ENCODE results near the gene THSD4. TPM values are rescaled to one million over a fixed set of nuclear protein-coding genes. Genes with fewer than 3 reads are reported as not detected.
A peak's percentile ranks its signal among the peaks of the same experiment; 100 is the strongest.

THSD4 gene
- total RNA-seq, 1 experiment from 2014 or later: 36.3 TPM

GRCh38 chr15:71686221-71687050, 571.2 kb downstream of the THSD4 start:
- TF ChIP-seq CTCF (IDR thresholded peaks at IDR 0.05; ENCODE audit: unreplicated experiment): no peak
- H3K27me3 Mint-ChIP-seq (ENCODE audit: insufficient read depth, unreplicated experiment): no peaks in the 10 kb centered on the region
- peaks cover 15% of the 10 kb centered on the region for H3K4me1 Mint-ChIP-seq (ENCODE audit: insufficient read depth, unreplicated experiment)
- no peak for DNase-seq (ENCODE audit: unreplicated experiment)
- ChIA-PET POLR2A (interaction anchor here (0.7 kb wide), 1 partner anchor 9 kb away, joined by 3 read pairs; no protein-coding TSS in a partner anchor), CTCF (interaction anchor here (0.6 kb wide), 1 partner anchor 114 kb away, joined by 4 read pairs; no protein-coding TSS in a partner anchor)
- no TSS peak for BruUV-seq (replicated peaks)
- H3K36me3 Mint-ChIP-seq (ENCODE audit: insufficient read depth, unreplicated experiment): no peaks in the 10 kb centered on the region
- H3K27ac Mint-ChIP-seq (ENCODE audit: low read depth, unreplicated experiment): no peak overlapping the region
- intact Hi-C loops (cut with micrococcal nuclease): no loop called here
- H3K9me3 Mint-ChIP-seq (ENCODE audit: unreplicated experiment): no peaks in the 10 kb centered on the region
- no peak overlapping the region for H3K4me3 Mint-ChIP-seq (ENCODE audit: unreplicated experiment)

GRCh38 chr15:71687902-71688508, 572.7 kb downstream of the THSD4 start:
- Mint-ChIP-seq H3K36me3 (ENCODE audit: insufficient read depth, unreplicated experiment) (no peaks in the 10 kb centered on the region), H3K27me3 (ENCODE audit: insufficient read depth, unreplicated experiment) (no peaks in the 10 kb centered on the region), H3K4me1 (ENCODE audit: insufficient read depth, unreplicated experiment) (peaks cover 30% of the 10 kb centered on the region), H3K27ac (ENCODE audit: low read depth, unreplicated experiment) (no peak overlapping the region), H3K9me3 (ENCODE audit: unreplicated experiment) (no peaks in the 10 kb centered on the region), H3K4me3 (ENCODE audit: unreplicated experiment) (no peak overlapping the region)
- BruUV-seq (replicated peaks): no TSS peak
- CTCF ChIA-PET: interaction anchor here (0.5 to 1.2 kb wide), 5 partner anchors 38 to 1874 kb away, joined by 3 to 8 read pairs (median 4); no protein-coding TSS in a partner anchor
- POLR2A ChIA-PET: interaction anchor here (0.6 to 1.0 kb wide), 2 partner anchors 11 to 159 kb away, joined by 3 read pairs; no protein-coding TSS in a partner anchor
- intact Hi-C loops (cut with micrococcal nuclease): no loop called here
- no peak for TF ChIP-seq CTCF (IDR thresholded peaks at IDR 0.05; ENCODE audit: unreplicated experiment)
- peak; percentile 8 for DNase-seq (ENCODE audit: unreplicated experiment)

DNA sequence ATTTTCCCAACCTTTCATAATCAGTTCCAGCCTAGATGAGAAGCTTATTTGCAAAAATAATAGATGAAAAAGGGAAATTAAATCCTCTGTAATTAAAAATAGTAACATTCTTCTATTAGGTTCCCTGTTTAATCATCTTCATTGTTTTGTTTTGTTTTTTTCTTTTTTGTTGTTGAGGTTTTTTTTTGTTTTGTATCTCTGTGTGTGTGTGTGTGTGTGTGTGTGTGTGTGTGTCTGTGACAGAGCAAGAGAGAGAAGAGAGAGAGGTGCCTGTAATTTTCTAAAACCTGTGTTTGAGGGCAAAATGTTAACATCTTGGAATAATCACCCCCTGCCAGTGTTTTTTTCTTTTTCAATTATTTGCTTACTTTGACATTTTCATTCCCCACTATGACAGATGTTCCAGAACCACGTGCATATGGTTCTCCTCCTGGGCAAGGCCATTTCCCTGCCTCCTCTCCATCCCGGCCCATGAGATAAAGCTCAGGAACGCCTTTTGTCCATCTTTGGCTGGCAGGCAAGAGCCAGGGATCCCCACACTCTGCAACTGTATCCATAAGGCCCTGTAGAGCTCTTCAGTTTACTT, 573.3 kb downstream of the THSD4 start:
- intact Hi-C loops (cut with micrococcal nuclease): no loop called here
- no peak for TF ChIP-seq CTCF (IDR thresholded peaks at IDR 0.05; ENCODE audit: unreplicated experiment)
- no peaks in the 10 kb centered on the region for H3K27me3 Mint-ChIP-seq (ENCODE audit: insufficient read depth, unreplicated experiment)
- H3K9me3 Mint-ChIP-seq (ENCODE audit: unreplicated experiment): no peaks in the 10 kb centered on the region
- POLR2A ChIA-PET: interaction anchor here (0.6 to 1.0 kb wide), 3 partner anchors 11 to 243 kb away, joined by 3 read pairs; no protein-coding TSS in a partner anchor
- H3K27ac Mint-ChIP-seq (ENCODE audit: low read depth, unreplicated experiment): no peak overlapping the region
- no TSS peak for BruUV-seq (replicated peaks)
- no peak for DNase-seq (ENCODE audit: unreplicated experiment)
- no peaks in the 10 kb centered on the region for H3K36me3 Mint-ChIP-seq (ENCODE audit: insufficient read depth, unreplicated experiment)
- H3K4me3 Mint-ChIP-seq (ENCODE audit: unreplicated experiment): no peak overlapping the region
- CTCF ChIA-PET: interaction anchor here (0.6 to 1.2 kb wide), 2 partner anchors 38 to 1874 kb away, joined by 4 read pairs; no protein-coding TSS in a partner anchor
- peaks cover 30% of the 10 kb centered on the region for H3K4me1 Mint-ChIP-seq (ENCODE audit: insufficient read depth, unreplicated experiment)

- no peaks in the 10 kb centered on the region for H3K36me3 Mint-ChIP-seq (ENCODE audit: insufficient read depth, unreplicated experiment)
- intact Hi-C loops (cut with micrococcal nuclease): no loop called here
- CTCF ChIA-PET: interaction anchor here (0.6 to 0.7 kb wide), 2 partner anchors 16 to 1000 kb away, joined by 3 to 4 read pairs; no protein-coding TSS in a partner anchor
- no peaks in the 10 kb centered on the region for H3K27me3 Mint-ChIP-seq (ENCODE audit: insufficient read depth, unreplicated experiment)
- no TSS peak for BruUV-seq (replicated peaks)
- peak overlapping the region; percentile 66 for H3K4me3 Mint-ChIP-seq (ENCODE audit: unreplicated experiment)
- POLR2A ChIA-PET: interaction anchor here (0.7 to 2.4 kb wide), 5 partner anchors 11 to 244 kb away, joined by 3 to 8 read pairs (median 5); no protein-coding TSS in a partner anchor
- H3K4me1 Mint-ChIP-seq (ENCODE audit: insufficient read depth, unreplicated experiment): peaks cover 30% of the 10 kb centered on the region
- DNase-seq (ENCODE audit: unreplicated experiment): no peak
- peak overlapping the region; percentile 83 for H3K27ac Mint-ChIP-seq (ENCODE audit: low read depth, unreplicated experiment)
- TF ChIP-seq CTCF (IDR thresholded peaks at IDR 0.05; ENCODE audit: unreplicated experiment): no peak
- no peaks in the 10 kb centered on the region for H3K9me3 Mint-ChIP-seq (ENCODE audit: unreplicated experiment)
These were observed 575.8 kb downstream of the THSD4 start for GRCh38 chr15:71691081-71691457.

Data from MCF 10A (cell line).